ENCODE results near the gene MYOM3. TPM values are rescaled to one million over a fixed set of nuclear protein-coding genes. Genes with fewer than 3 reads are reported as not detected.

MYOM3 gene
- total RNA-seq, 1 experiment from 2014 or later = 7.9 TPM

GRCh38 chr1:24049733-24050132 is 62.2 kb downstream of the MYOM3 start:
- H3K36me3 ChIP-seq (ENCODE audit: control insufficient read depth in 1 of 2, insufficient read depth in 2 of 2, low read length in 2 of 2) = no peaks in the 10 kb centered on the region
- no peak overlapping the region for H3K4me2 ChIP-seq (ENCODE audit: low read length)
- no TSS peak for BruUV-seq (replicated peaks)
- H3K4me1 ChIP-seq (ENCODE audit: control insufficient read depth in 1 of 2, insufficient read depth in 2 of 2, low read length in 2 of 2) = peaks cover 28 to 30% of the 10 kb centered on the region in 2 experiments
- DNase-seq (ENCODE audit: low read depth, low spot score) = no peak
- no peak for TF ChIP-seq ZBTB33 (IDR thresholded peaks at IDR 0.05; ENCODE audit: extremely low read depth, insufficient replicate concordance, low read length)
- no peak for TF ChIP-seq FOSL1 (IDR thresholded peaks at IDR 0.05; ENCODE audit: low read depth)
- TF ChIP-seq ZNF274 (IDR thresholded peaks at IDR 0.05; ENCODE audit: low read depth, low read length) = no peak
- TF ChIP-seq SIN3A (IDR thresholded peaks at IDR 0.05; ENCODE audit: low read depth) = no peak
- no peak for TF ChIP-seq REST (IDR thresholded peaks at IDR 0.05; ENCODE audit: low read depth)
- TF ChIP-seq POLR2A (IDR thresholded peaks at IDR 0.05; ENCODE audit: borderline replicate concordance, extremely low read depth, insufficient read depth, insufficient read length) = no peak
- no peak for TF ChIP-seq TCF7L2 (IDR thresholded peaks at IDR 0.05; ENCODE audit: borderline replicate concordance, extremely low read depth, insufficient read depth, insufficient read length)
- no peak for TF ChIP-seq CEBPB (IDR thresholded peaks at IDR 0.05; ENCODE audit: low read depth)
- TF ChIP-seq ZFX (IDR thresholded peaks at IDR 0.05) = no peak
- TF ChIP-seq YY1 (IDR thresholded peaks at IDR 0.05; ENCODE audit: extremely low read depth, insufficient replicate concordance, low read depth, low read length) = no peak
- no peak for TF ChIP-seq POLR2AphosphoS5 (IDR thresholded peaks at IDR 0.05; ENCODE audit: low read depth, low read length)
- TF ChIP-seq EZH2 (IDR thresholded peaks at IDR 0.05) = no peak
- no peak for TF ChIP-seq RAD21 (IDR thresholded peaks at IDR 0.05; ENCODE audit: low read depth)
- TF ChIP-seq ATF3 (IDR thresholded peaks at IDR 0.05) = no peak
- TF ChIP-seq JUND (IDR thresholded peaks at IDR 0.05) = no peak
- TF ChIP-seq EGR1 (IDR thresholded peaks at IDR 0.05; ENCODE audit: low read depth) = no peak
- TF ChIP-seq CTCF (IDR thresholded peaks at IDR 0.05 in 2 of 3, conservative IDR thresholded peaks at IDR 0.05 in 1 of 3; ENCODE audit: borderline replicate concordance in 1 of 3, insufficient read depth in 1 of 3, low read depth in 2 of 3, low read length in 2 of 3) = no peak
- H3K79me2 ChIP-seq (ENCODE audit: insufficient read depth, low read length) = no peaks in the 10 kb centered on the region
- ChIA-PET POLR2A (no interaction called here), CTCF (no interaction called here), RAD21 (ENCODE audit: low non-redundant PET in 1 of 2, low total read pairs in 2 of 2, uncharacterized antibody in 2 of 2, unreplicated experiment in 2 of 2) (no interaction called here)
- no peak overlapping the region for H3K9ac ChIP-seq (ENCODE audit: low read length)
- no peak overlapping the region for H2AFZ ChIP-seq (ENCODE audit: low read depth, low read length, poor library complexity, severe bottlenecking)
- H4K20me1 ChIP-seq (ENCODE audit: insufficient read depth) = no peaks in the 10 kb centered on the region
- H3K9me2 ChIP-seq (ENCODE audit: insufficient read depth) = no peaks in the 10 kb centered on the region
- no peaks in the 10 kb centered on the region for H3K27me3 ChIP-seq (ENCODE audit: insufficient read depth, low read length)
- no peak for ATAC-seq
- no peak overlapping the region for H3K4me3 ChIP-seq (replicated peaks in 1 of 2; ENCODE audit: low read depth in 1 of 2, low read length in 2 of 2)
- intact Hi-C loops (cut with micrococcal nuclease) = no loop called here
- no peaks in the 10 kb centered on the region for H3K9me3 ChIP-seq (ENCODE audit: control insufficient read depth in 1 of 2, insufficient read depth in 1 of 2, low read depth in 1 of 2, low read length in 2 of 2)
- no peak overlapping the region for H3K27ac ChIP-seq (ENCODE audit: low read depth, low read length)
